Measurements from ENCODE around the gene TDRD12.

The TDRD12 gene

DNA sequence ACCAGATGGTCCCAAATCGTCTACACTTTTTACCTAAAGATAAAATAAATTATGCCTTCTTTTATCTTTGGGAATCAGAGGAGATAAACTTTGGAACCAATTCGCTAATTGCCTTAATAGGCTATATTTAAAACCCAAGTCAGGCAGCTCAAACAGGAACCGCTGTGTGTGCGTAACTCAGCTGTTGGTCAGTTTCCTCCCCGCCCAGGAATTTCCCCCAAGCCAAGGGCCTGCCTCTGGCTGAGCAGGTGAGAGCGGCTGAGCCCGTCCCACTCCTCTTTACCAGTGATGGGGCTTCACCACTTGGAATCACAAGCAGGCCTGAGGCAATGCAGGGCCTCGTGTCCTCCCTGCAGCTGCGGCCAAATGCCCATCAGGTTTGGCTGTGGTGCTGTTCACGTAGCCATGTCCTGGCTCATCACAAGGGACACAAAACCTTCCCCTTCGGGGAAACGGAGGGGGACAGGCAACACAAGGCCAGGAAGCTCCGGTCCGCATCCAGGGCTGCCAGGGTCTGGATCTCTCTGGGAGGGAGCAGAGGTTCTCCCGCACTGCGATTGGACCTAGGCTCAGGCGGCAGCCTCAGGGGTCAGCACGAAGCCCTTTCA lies 150.5 kb downstream of the TDRD12 start:
- DNase-seq = no peak

DNA sequence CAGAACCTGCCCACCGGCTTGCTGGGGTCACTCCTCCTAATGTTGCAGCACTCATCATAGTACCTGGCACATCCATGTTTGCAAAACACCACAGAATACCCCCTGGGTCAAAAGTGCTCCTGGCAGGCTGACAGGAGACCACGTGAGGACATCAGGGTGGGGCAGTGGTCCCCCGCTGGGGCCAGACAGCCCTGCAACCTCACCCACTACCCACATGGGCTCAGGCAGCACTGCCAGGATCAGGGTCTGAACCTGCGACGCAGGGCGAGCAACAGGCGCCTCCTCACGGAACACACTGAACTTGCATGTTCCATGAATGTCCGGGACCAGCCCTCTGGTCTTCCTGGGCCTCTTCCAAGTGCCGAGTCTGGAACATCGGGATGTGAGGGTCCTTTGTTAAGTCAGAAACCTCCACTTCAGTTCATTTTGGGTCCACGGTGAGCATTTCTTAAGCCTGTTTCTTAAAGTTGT lies 151.4 kb downstream of the TDRD12 start:
- no peak for DNase-seq

DNA sequence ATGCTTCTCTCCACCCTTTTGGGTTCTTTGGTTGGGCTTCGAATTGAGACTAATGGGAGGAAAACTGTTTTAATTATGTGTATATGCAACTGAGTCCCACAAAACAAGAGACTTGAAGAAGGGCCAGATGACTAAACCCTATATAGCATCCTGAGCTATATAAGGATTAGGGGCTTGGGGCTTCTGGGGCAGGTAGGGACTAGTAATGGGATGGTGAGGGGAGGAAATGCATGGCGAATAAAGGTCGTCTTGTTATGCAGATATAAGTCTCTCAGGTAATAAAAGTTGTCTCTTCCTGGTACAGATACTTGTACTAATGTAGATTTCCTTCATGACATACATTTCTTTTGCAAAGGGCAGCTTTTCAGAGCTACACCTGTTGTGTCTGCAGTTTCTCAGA lies 152.8 kb downstream of the TDRD12 start:
- DNase-seq = no peak

DNA sequence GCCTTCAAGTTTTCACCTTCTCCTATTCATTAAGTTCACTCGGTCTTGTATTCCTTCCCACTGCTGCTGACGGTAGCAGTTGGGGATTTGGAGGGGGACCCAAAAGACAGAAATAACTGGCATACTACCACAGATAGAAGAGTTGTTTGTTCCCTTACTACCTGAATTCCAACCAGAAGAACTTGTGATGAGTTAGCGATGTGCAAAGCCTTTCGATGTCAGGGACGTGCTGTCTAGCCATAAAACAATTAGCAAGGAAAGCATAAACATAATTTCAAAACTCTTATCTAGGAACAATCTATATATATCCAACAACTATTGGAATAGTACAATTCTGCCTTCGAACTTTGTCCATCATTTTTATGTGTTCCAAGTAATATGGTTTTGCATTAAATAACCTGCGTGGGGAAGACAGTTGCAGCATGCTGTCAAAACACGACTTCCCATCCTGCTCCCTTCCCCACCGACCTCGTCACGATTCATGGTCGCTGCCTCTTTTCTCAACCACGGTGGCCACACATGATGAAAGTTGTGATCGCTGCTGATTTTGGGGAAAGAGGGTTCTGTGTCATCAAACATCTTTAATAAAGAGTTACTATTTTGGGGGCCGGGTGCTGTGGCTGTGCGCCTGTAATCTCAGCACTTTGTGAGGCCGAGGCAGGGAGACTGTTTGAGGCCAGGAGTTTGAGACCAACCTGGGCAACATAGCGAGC lies 153.8 kb downstream of the TDRD12 start:
- DNase-seq = no peak

DNA sequence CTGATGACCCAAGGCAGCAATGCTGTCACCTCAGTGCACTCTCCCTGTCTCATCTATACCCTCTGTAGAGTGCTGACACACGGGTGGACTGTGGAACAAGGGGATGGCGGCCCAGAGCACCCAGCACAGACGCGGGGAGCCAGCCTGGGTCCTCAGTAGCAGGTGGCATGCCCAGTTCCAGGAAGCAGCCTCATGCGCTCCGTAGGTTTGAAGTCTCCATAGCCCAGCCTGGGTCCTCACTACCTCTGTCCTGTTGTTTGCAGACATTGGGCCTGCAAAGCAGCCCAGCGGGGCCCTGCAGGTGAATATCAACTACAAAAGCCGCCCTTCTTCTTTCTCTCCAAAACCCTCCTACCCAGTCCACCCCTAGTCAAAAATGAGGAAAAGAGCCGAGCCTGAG lies 155.0 kb downstream of the TDRD12 start:
- DNase-seq = no peak

DNA sequence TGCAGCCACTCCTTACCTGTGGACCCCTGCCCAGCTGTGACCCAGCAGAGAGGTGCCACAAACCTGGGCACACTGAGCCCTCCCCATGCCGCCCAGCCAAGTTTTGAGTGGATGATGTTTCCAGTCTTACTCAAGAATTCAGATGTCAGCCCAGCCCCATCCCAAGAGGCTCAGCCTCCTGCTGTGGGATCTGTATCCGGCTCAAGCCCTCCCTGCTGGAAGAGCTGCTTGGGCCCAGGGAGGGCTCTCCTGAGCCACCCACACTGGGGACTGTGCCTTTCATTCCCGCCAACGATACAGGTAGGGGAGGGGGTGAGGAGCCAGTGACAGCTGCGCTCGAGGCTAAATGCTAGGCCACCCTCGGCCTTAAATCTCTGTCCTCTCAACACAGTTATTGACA lies 155.9 kb downstream of the TDRD12 start:
- no peak for DNase-seq

DNA sequence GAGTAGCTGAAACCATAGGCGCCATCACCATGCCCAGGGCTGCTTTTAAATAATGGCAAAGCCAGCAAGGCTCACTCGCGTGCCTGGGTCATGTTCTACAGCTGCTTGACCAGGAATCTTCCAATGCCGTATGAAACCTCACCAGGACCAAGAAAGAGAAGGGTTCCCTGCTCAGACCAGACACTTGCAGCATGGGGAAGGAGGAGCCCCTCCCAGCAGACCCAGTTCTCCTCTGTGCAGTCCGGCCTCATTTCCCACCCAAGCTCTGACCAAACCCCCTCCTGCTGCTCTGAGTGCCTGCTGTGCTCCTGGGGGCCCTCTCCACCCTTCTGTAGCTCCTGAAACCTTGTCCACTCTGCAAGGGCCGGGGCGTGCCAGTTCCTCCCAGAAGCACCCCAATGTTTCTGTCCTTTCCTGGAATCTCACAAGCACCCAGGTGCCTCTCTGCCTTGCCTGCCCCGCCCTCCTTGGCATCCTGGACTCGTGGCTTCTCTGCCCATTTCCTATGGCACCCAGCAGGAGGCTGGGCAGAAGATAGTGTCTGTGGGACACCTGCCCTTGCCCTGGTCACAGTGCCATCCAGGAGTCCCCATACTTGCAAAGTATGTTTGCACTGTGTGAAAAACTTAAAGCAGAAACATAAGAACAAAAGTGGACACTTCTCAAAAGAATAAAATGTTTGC lies 156.8 kb downstream of the TDRD12 start:
- no peak for DNase-seq

DNA sequence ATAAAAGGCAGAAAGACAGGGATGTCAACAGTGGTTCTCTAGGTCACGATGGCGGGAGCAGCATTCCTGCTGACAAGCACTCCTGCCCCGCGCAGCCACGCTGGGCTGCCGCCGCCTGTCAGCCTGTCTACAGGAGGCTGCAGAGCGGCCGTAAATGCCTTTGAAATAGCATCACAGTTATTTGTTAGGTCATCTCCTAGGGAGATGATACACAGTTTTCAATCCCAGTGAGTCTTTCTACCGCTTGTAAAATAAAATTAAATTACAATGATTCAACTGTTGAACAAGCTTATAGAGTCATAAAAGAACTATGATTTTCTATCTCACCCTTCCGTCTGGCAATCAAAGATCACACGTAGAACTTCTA lies 157.3 kb downstream of the TDRD12 start:
- no peak for DNase-seq

Measured in hematopoietic multipotent progenitor cell treated with erythropoietin and hydrocortisone succinate and interleukin-3 and kit ligand, for 8 days (in vitro differentiated cells).